Measurements from ENCODE around the gene CTNNBL1.

The CTNNBL1 gene

DNA sequence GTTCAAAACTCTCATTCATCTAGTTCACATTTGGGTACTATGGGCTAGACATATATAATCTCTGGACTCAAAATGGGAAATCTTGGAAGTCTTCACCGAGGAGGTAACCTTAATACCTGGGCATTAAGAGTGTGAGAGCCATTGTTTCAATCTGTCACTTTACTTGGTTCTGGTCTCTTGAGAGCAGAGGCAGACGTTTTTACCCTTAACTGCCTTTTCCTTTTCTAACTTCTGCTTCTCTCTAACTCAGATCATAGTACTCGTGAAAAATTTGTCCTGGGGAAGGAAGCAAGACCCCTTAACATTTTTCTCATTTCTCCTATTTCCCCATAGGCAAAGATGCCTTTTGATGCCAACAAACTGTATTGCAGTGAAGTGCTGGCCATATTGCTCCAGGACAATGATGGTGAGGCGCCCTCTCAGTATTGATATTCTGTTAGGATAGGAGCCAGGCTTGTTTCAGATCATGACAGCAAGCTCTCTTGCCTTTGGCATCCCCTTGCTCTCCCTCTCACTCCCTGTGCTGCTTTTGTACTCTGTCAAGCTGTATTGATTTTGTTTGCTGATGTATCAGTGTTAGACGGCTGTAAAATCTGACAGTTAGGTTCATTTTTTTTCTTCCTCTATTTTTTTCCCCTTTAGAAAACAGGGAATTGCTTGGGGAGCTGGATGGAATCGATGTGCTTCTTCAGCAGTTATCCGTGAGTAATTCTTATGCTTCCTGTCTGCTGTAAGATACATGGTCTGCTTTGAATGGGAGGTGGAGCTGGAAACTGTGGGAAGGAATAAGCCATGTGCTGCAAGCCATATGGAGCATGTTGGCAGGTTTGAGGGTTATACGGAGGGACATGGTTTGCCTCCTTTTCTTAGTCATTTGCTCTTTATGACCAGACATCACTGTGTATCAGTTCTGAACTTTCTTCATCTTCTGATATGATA is 83.5 kb downstream of the CTNNBL1 start:
- DNase-seq, result no peak
- no peaks in the 10 kb centered on the region for H3K27me3 ChIP-seq (replicated peaks)
- TF ChIP-seq, protein P1, sequence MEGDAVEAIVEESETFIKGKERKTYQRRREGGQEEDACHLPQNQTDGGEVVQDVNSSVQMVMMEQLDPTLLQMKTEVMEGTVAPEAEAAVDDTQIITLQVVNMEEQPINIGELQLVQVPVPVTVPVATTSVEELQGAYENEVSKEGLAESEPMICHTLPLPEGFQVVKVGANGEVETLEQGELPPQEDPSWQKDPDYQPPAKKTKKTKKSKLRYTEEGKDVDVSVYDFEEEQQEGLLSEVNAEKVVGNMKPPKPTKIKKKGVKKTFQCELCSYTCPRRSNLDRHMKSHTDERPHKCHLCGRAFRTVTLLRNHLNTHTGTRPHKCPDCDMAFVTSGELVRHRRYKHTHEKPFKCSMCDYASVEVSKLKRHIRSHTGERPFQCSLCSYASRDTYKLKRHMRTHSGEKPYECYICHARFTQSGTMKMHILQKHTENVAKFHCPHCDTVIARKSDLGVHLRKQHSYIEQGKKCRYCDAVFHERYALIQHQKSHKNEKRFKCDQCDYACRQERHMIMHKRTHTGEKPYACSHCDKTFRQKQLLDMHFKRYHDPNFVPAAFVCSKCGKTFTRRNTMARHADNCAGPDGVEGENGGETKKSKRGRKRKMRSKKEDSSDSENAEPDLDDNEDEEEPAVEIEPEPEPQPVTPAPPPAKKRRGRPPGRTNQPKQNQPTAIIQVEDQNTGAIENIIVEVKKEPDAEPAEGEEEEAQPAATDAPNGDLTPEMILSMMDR (IDR thresholded peaks at IDR 0.05; ENCODE audit: low read depth, low read length, missing control alignments), result no peak
- H3K27ac ChIP-seq, result no peak overlapping the region
- H3K4me3 ChIP-seq (ENCODE audit: low read depth, low read length), result no peak overlapping the region
- in situ Hi-C loops (cut with HindIII; ENCODE audit: low pct_ligation_motif_present, low sequenced_read_pairs), result no loop called here
- H3K36me3 ChIP-seq (replicated peaks), result no peaks in the 10 kb centered on the region

DNA sequence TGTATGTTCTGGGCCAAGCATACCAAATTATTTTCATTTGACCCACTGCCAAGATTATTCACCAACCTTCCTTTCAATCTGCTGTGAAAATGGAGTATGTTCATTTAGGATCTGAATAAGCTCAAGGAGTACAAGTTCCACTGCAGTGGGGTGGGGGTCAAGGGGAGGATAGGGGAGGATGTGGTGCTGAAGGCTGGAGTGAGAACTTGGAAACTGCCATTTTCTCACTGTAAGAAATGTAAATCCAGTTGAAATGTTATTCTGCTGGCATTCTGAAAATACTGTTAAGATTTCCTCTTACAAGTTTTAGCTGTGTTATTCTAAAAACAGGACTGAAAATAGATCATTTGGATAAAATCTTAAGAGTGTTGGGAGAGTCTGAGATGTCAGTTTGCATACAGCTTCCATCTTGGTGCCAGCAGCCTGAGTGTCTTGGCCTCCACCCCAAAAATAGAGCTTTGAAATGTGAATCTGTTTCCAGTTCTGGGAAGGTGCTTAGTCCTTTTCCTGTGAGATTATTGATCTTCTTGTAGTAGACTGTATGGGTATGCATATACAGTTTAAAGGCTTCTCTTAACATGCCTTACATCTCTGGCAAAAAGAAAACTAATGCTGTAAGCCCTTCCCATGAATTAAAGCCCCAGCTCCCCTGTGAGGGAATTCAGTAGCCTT is 84.3 kb downstream of the CTNNBL1 start:
- in situ Hi-C loops (cut with HindIII; ENCODE audit: low pct_ligation_motif_present, low sequenced_read_pairs), result no loop called here
- H3K27me3 ChIP-seq (replicated peaks), result no peaks in the 10 kb centered on the region
- DNase-seq, result no peak
- TF ChIP-seq, protein P1 (IDR thresholded peaks at IDR 0.05; ENCODE audit: low read depth, low read length, missing control alignments), result no peak
- no peak overlapping the region for H3K4me3 ChIP-seq (ENCODE audit: low read depth, low read length)
- no peak overlapping the region for H3K27ac ChIP-seq
- H3K36me3 ChIP-seq (replicated peaks), result no peaks in the 10 kb centered on the region

DNA sequence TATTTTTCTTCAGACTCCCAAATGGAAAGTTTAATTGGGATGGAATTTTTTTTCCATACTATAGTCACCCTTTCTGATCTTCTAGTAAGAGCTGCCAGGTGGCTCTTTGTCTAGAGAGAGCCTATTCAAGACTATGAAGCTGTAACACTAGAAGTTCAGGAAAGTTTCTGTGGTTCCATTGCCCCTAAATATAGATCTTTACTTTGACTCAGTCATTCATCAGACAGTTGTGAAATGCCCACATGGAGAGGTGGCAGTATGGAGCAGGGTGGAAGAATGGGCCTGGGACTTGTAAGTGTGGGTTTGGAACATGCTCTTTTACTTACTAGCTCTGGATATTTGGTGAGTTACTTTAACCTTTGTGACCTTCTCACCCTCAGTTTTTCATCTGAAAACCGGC is 87.8 kb downstream of the CTNNBL1 start:
- TF ChIP-seq, protein P1 (IDR thresholded peaks at IDR 0.05; ENCODE audit: low read depth, low read length, missing control alignments), result peak; percentile 26

DNA sequence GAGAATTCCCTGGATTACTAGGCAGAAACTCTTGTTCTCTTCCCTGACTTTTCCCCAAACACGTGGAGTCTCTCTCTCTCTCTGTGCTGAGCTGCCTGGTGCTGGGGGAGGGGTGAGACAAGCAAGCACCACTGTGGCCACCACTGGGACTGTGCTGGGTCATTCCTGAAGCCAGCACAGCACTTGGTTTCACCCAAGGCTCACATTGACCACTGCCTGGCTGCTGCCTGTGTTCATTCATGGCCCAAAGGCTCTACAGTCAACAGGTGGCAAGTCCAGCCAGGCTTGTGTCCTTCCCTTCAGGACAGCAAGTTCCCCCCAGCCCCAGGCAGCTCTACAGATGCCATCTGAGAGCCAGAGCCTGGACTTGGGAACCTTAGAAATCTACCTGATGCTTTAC is 92.2 kb downstream of the CTNNBL1 start:
- H3K4me3 ChIP-seq (ENCODE audit: low read depth, low read length), result no peak overlapping the region
- TF ChIP-seq, protein P1 (IDR thresholded peaks at IDR 0.05; ENCODE audit: low read depth, low read length, missing control alignments), result no peak
- DNase-seq, result no peak
- H3K36me3 ChIP-seq (replicated peaks), result peaks cover 5% of the 10 kb centered on the region
- H3K27ac ChIP-seq, result no peak overlapping the region
- H3K27me3 ChIP-seq (replicated peaks), result no peaks in the 10 kb centered on the region
- in situ Hi-C loops (cut with HindIII; ENCODE audit: low pct_ligation_motif_present, low sequenced_read_pairs), result no loop called here

More for the DNA sequence above, 87.8 kb downstream of the CTNNBL1 start:
- Histone ChIP-seq H3K4me3 (ENCODE audit: low read depth, low read length) (no peak overlapping the region), H3K27me3 (replicated peaks) (no peaks in the 10 kb centered on the region), H3K27ac (no peak overlapping the region), H3K36me3 (replicated peaks) (no peaks in the 10 kb centered on the region)
- no peak for DNase-seq
- in situ Hi-C loops (cut with HindIII; ENCODE audit: low pct_ligation_motif_present, low sequenced_read_pairs), result no loop called here

DNA sequence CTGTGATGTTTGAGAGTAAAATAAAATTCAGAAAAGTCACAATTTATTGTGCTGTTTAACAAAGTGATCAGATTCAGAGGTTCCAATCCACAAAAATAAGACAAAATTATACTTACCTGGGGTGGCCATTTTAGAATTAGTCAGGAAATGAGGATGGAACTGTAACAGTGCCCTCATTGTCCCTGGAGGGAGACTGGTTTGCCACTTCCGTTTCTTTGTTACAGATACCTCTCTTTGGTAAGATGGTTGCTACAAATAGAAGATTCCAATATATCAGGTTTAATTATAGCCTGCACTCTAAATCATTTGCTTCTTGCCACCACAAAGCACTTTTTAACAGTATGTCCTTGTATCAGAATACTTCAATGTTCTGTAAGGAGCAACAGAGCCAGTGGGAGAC is 95.6 kb downstream of the CTNNBL1 start:
- Histone ChIP-seq H3K27me3 (replicated peaks) (no peaks in the 10 kb centered on the region), H3K4me3 (ENCODE audit: low read depth, low read length) (no peak overlapping the region), H3K36me3 (replicated peaks) (peaks cover 5% of the 10 kb centered on the region), H3K27ac (no peak overlapping the region)
- no peak for DNase-seq
- TF ChIP-seq, protein P1 (IDR thresholded peaks at IDR 0.05; ENCODE audit: low read depth, low read length, missing control alignments), result no peak
- in situ Hi-C loops (cut with HindIII; ENCODE audit: low pct_ligation_motif_present, low sequenced_read_pairs), result no loop called here

All from brain microvascular endothelial cell (primary cell).